Neuron (in vitro differentiated cells): ENCODE data around the gene CFP.
"Not testable (repeated sequence)": the region's sequence is repeated elsewhere in the genome, so short reads cannot be mapped to it uniquely, and the experiment has no call there.

Experiments used
- H2AFZ ChIP-seq: one replicate; pipeline ENCODE4 v1.6.1; 2013; ENCODE audit warnings: low read depth, mild to moderate bottlenecking, inconsistent platforms, low read length, moderate library complexity
- H3K27me3 ChIP-seq: one replicate; pipeline ENCODE4 v1.6.1; 2013; ENCODE audit warnings: low read length; ENCODE audit not compliant: insufficient read depth
- H3K36me3 ChIP-seq: one replicate; pipeline ENCODE4 v1.6.1; 2013; ENCODE audit warnings: low read length; ENCODE audit not compliant: insufficient read depth
- H3K4me1 ChIP-seq: one replicate; pipeline ENCODE4 v1.6.1; 2013; ENCODE audit warnings: low read length; ENCODE audit not compliant: insufficient read depth
- H3K4me3 ChIP-seq: 2 replicates; pipeline ENCODE4 v1.5.1; 2013; ENCODE audit warnings: mild to moderate bottlenecking, low read length, moderate library complexity
- H3K9me3 ChIP-seq: one replicate; pipeline ENCODE4 v1.6.1; 2013; ENCODE audit warnings: low read length

CFP gene

DNA sequence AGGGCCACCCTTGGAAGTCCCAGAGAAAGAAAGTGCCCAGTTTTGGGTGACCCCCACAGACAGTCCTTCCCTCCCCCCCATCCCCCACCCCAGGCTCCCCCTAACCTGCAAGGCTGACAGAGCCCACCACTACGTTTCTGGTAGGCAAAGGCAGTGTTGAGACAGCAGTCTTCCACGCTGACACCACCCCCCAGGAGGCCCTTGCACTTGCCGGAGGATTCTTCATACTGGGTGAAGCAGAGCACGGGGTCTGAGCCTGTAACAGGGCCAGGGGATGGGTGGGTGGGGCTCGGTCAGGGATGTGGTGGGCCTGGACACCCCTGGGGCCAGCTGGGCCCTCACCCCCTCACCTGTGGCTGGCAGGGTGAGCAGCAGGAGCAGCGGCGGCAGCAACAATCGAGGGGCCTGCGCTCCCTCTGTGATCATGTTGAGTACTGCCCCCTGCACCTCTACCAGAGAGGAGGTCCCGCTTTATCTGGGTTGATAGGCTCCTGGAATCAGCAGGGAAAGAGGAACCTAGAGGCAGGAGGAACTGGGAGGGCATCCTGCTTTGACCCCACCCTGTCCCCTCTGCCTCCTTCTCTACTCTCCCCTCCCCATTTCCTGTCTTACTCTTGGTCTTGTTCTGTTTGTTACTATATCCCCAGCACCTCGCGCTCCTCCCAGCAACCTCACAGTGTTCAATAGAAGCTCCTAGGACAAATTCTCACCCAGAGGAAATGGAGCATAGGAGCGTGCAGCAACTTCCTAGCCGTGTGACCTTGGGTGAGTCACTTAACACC, at the start of gene CFP:
CFP (minus strand) TSS at position 512 of the 782 bp plus-strand sequence; CDS start at position 426, 86 bp downstream.
- Histone ChIP-seq H3K36me3 (no peaks in the 10 kb centered on the region), H3K4me3 (no peak within 1 kb of the TSS), H3K9me3 (no peaks in the 10 kb centered on the region), H3K27me3 (no peaks in the 10 kb centered on the region), H3K4me1 (no peaks in the 10 kb centered on the region), H2AFZ (no peak within 1 kb of the TSS)

DNA sequence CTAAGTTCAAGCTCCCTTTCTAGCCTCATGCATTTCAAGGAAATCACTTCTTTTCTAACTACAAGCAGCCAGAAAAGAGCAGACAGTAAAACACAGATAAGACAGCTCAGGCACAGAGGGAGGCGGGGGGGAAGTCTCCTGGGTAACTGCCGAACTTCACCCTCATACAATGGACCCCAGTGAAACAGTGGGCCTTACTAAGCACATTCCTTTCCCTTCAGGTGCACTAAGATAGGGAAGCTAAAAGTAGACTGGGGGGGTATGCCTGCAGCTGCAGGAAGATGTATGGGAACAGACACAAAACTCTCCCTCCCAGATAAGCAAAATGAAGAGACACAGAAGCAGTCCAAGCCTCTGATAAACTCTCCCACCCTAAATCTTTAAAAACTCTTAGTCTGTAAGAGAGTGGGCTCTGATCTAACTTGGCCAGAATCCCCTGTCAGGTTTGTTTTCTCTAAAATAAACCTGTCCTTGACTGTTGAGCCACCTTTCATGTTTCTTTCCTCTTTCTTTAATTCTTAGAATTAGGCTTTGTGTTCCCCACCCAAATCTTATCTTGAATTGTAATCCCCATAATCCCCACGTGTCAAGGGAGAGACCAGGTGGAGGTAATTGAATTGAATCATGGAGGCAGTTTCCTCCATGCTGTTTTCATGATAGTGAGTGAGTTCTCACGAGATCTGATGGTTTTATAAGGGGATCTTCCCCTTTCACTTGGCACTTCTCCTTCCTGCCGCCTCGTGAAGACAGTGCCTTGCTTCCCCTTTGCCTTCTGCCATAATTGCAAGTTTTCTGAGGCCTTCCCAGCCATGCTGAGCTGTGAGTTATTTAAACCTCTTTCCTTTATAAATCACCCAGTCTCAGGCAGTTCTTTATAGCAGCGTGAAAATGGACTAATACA, 46.5 kb upstream of the CFP start:
- H2AFZ ChIP-seq, H3K9me3 ChIP-seq, H3K36me3 ChIP-seq, H3K27me3 ChIP-seq, H3K4me3 ChIP-seq, H3K4me1 ChIP-seq: not testable (repeated sequence)

DNA sequence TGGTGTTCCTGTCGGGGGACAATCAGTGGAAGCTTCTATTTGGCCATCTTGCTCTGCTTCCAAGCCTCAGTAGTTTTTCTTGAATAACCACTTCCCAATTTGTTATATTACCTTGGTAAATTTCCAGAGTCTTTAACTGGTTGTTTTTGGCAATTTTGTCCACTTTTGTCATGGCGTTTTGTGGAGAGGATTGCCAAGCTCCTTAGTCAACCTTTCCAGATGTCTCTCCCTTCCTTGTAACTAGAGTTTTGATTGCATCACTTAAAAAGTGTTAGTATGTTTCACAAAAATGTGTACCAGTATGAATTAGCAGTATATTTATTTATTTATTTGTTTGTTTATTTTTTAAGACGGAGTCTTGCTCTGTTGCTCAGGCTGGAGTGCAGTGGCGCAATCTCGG, 45.0 kb upstream of the CFP start:
- Histone ChIP-seq H3K27me3 (peaks cover 4% of the 10 kb centered on the region), H3K4me1 (no peaks in the 10 kb centered on the region), H3K4me3 (no peak overlapping the region), H3K9me3 (no peaks in the 10 kb centered on the region), H3K36me3 (no peaks in the 10 kb centered on the region), H2AFZ (no peak overlapping the region)

DNA sequence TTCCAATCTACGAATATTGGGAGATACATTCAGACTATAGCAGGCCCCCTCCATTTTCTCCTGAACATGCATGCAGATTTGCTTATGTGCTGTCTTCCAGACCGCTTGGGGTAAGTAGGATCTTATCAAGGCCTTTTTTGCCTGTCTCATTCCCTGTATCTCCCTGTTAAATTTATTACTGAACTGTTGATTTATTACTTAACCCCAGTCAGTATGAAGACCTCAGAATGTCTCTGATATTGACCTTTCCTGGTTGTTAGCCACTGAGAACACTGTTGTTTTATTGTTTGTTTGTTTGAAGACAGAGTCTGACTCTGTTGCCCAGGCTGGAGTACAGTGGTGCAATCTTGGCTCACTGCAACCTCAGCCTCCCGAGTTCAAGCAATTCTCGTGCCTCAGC, 36.1 kb upstream of the CFP start:
- H3K36me3 ChIP-seq, H3K9me3 ChIP-seq, H2AFZ ChIP-seq, H3K4me3 ChIP-seq, H3K4me1 ChIP-seq, H3K27me3 ChIP-seq: not testable (repeated sequence)

DNA sequence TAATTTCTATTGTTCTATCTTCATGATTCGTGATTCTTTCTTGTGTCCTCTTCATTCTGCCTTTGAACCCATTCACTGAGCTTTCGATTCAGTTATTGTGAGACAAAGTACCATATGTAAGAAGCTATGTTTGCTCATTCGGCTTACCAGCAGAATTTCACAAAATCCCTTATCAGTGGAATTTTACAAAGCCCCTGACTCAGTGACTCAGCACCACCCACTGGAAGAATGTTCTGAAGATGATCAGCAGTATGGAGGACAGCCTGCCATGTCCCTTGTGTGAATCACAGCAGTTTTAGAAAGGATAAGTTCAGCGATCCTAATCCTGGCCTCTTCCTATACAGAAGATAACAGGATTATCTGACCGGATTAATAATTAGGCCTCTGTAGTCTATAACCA, 35.0 kb upstream of the CFP start:
- Histone ChIP-seq H3K36me3 (no peaks in the 10 kb centered on the region), H3K4me1 (no peaks in the 10 kb centered on the region), H2AFZ (no peak overlapping the region), H3K4me3 (no peak overlapping the region), H3K9me3 (no peaks in the 10 kb centered on the region), H3K27me3 (no peaks in the 10 kb centered on the region)

DNA sequence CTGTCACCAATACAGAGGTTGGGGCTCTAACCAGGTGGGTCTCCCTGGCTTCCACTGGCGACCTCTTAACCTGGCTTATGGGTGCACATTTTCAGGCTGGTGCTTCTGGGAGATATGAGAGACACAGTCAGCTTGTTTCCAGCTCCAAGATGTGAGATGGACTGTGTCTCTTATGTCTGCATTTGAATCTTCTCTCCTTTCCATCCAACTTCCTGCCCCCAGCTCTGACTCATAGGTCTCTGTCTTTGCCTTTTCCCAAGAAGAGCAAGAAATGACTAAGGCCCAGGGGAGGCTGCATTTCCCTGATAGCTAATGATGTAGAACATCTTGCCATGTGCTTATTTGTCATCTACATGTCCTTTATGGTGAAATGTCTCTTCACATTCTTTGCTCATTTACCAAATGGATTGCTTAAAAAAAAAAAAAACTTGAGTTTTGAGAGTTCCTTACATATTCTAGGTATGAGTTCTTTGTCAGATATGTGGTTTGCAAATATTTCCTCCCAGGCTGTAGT, 32.5 kb upstream of the CFP start:
- H3K4me1 ChIP-seq = peaks cover 3% of the 10 kb centered on the region
- no peaks in the 10 kb centered on the region for H3K36me3 ChIP-seq
- H3K4me3 ChIP-seq = no peak overlapping the region
- H3K9me3 ChIP-seq = no peaks in the 10 kb centered on the region
- H2AFZ ChIP-seq = no peak overlapping the region
- H3K27me3 ChIP-seq = no peaks in the 10 kb centered on the region

DNA sequence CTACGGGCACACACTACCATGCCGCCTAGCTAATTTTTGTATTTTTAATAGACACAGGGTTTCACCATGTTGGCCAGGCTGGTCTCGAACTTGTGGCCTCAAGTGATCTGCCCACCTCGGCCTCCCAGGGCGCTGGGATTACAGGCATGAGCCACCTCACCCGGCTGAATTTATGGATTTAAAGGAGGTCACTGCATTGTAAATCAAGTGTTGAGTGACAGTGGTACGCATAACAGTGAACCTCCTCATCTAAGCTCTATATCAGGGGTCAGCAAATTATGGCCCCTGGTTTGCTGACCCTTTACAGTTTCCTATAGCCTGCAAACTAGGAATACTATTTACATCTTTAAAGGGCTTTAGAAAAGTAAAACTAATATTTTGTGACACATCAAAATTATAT, 31.8 kb upstream of the CFP start:
- H3K27me3 ChIP-seq = no peaks in the 10 kb centered on the region
- H3K4me3 ChIP-seq = no peak overlapping the region
- no peak overlapping the region for H2AFZ ChIP-seq
- peaks cover 3% of the 10 kb centered on the region for H3K4me1 ChIP-seq
- H3K9me3 ChIP-seq = no peaks in the 10 kb centered on the region
- H3K36me3 ChIP-seq = peaks cover 5% of the 10 kb centered on the region

DNA sequence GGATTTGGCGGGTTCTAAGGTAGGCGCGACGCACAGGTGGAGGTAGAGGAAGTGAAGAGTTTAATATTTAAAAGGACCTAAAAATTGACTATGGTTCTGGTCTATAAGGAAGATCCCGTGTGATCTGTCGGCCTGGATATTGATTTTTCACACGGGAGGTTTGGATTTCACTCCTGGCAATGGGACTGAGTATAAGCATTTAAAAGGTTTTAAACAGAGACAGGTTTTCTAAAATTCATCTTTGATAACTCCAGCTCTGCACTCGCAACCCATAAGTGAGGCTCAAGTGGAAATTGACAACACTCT, 29.6 kb upstream of the CFP start:
- Histone ChIP-seq H3K4me1 (peaks cover 3% of the 10 kb centered on the region), H3K9me3 (no peaks in the 10 kb centered on the region), H2AFZ (peak overlapping the region; percentile 76), H3K27me3 (no peaks in the 10 kb centered on the region), H3K36me3 (peaks cover 15% of the 10 kb centered on the region), H3K4me3 (peak overlapping the region; percentile 77)

DNA sequence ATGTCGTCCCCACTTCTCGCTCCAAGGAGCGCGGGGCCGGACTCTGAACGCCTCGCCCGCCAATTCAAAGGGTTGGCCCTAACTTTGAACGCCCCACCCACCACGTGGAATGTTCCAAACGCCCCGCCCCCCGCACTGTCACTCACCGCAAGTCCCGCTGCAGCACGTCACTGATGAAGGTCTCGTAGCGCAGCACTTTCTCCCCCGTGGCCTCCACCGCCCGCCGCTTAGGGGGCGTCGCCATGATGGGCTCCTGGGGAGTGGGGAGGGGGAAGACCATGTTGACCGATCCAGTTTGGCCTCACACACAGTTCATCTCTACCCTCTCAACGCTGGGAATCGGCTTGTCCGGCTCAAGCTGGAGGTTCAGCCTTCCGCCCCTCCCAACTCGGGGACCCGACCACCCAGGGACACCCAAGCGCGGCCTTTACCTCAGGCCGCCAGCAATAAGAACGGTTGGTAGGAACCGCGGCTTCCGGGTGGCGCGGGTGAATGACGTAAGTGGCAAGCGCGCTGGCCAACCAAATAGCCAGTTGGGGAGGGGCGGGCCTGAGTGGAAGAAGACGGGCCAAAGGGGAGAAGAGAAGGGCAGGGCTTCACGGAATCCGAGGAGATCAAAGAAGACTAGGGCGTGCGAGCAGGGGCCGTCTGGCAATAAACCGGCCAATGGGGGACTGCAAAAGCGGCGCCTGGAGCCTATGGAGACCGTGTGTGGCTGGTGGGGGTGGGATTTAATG, 29.1 kb upstream of the CFP start, which contains the start of gene UXT:
UXT (minus strand) TSS at position 497 of the 737 bp plus-strand sequence; CDS start at position 244, 253 bp downstream.
- Histone ChIP-seq H3K27me3 (no peaks in the 10 kb centered on the region), H3K36me3 (peaks cover 15% of the 10 kb centered on the region), H3K9me3 (no peaks in the 10 kb centered on the region), H2AFZ (peak within 1 kb of the TSS; percentile 76), H3K4me1 (peaks cover 3% of the 10 kb centered on the region), H3K4me3 (peak within 1 kb of the TSS; percentile 77)

DNA sequence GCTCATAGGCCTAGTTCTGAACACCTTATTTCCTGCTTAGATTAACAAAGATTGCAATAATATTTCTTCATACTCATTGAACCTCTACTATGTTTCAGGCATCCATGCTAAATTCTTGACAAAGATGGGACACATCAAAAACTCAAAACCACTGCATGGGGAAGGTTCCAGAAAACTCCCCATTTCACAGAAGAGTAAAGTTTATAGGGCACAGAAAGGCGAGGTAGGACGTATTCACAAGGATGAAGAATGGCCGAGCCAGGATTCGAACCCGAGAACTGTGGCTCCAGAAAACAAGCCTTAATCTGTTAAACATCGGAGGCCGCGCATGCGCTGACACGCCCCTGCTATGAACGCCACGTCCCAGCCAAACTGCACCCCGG, 28.6 kb upstream of the CFP start:
- Histone ChIP-seq H2AFZ (no peak overlapping the region), H3K4me3 (peak overlapping the region; percentile 77), H3K4me1 (peaks cover 3% of the 10 kb centered on the region), H3K9me3 (no peaks in the 10 kb centered on the region), H3K27me3 (no peaks in the 10 kb centered on the region), H3K36me3 (peaks cover 15% of the 10 kb centered on the region)

DNA sequence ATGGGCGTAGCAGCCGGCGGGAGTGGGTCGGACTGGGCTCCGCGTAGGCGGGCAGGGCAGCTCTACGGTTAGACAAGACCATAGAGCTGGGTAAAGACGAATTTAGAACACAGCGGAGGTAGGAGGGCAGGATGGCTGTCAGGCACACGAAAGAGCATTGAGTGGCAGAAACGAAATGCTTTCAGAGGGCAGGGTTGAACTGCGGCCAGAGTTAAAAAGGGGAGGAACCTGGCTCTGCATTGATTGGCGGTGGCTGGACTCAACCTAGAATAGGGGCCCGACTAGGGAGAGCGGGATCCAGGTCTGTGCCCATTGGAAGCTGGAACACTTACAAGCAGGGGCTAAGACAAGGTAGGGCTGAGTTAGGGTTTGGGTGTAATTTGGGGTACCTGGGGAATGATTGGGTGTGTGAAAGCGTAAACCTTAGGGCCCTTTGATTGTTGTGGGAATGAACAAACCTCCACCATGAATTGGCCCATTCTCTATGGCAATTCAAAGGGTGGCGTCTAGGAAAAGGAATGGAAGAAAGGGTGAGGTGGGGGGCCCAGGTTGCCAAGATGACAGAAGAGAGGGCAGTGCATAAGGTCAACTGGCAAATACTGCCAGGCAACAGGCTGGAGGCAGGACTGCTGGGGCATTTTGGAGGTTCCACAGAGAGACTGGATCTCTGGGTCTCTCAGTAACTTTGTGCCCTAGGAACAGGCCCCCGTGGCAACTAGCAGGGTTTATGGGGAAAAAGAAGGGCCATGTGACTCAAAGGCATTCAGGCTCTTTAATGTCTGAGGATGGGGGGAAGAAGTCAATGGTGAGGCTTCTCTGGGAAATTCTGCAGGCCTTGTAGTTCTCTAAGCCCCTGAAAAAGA, 21.5 kb upstream of the CFP start:
- H3K27me3 ChIP-seq = no peaks in the 10 kb centered on the region
- H2AFZ ChIP-seq = no peak overlapping the region
- peaks cover 12% of the 10 kb centered on the region for H3K36me3 ChIP-seq
- H3K4me1 ChIP-seq = peaks cover 10% of the 10 kb centered on the region
- no peaks in the 10 kb centered on the region for H3K9me3 ChIP-seq
- H3K4me3 ChIP-seq = peak overlapping the region; percentile 44
